Mesodermal cell (in vitro differentiated cells): ENCODE data around the gene QRFP.

Experiments used
- H3K27ac ChIP-seq: 2 replicates; pipeline ENCODE4 v1.7.0; 2013; ENCODE audit warnings: mild to moderate bottlenecking, low read depth, low read length, moderate library complexity; ENCODE audit not compliant: severe bottlenecking
- H3K36me3 ChIP-seq: 2 replicates; pipeline ENCODE4 v1.7.1; 2013; ENCODE audit warnings: mild to moderate bottlenecking, low read length, moderate library complexity; ENCODE audit not compliant: control insufficient read depth, insufficient read depth
- H3K4me1 ChIP-seq: one replicate; pipeline ENCODE4 v1.7.1; 2013; ENCODE audit warnings: mild to moderate bottlenecking, low read length; ENCODE audit not compliant: insufficient read depth, control insufficient read depth, poor library complexity, severe bottlenecking
- H3K4me3 ChIP-seq: 2 replicates; pipeline ENCODE4 v1.7.0; 2013; ENCODE audit warnings: low read length, control low read depth, mild to moderate bottlenecking; ENCODE audit not compliant: insufficient read depth, poor library complexity, severe bottlenecking; ENCODE audit errors: extremely low read depth
- H3K9me3 ChIP-seq: 2 replicates; pipeline ENCODE4 v1.7.1; 2013; ENCODE audit warnings: mild to moderate bottlenecking, low read length, moderate library complexity; ENCODE audit not compliant: control insufficient read depth
- WGBS, 2 experiments: methylation state at CpG; one replicate each; pipeline ENCODE4 v1.1.5; 2013; ENCODE audit warnings: missing lambda C conversion rate in 2 of 2; ENCODE audit not compliant: insufficient coverage in 2 of 2; 5-methylcytosine and 5-hydroxymethylcytosine counted together

QRFP gene

GRCh38 chr9:130843049-130843908 lies 53.3 kb downstream of the QRFP start:
- 92 to 96% methylated on average over 9 of the region's 9 CpGs for WGBS, 2 experiments
- Histone ChIP-seq H3K36me3 (peaks cover 3% of the 10 kb centered on the region), H3K4me3 (no peak overlapping the region), H3K9me3 (no peaks in the 10 kb centered on the region), H3K27ac (no peak overlapping the region), H3K4me1 (peaks cover 47% of the 10 kb centered on the region)
